ENCODE data around the gene SAMD11.

SAMD11 gene

DNA sequence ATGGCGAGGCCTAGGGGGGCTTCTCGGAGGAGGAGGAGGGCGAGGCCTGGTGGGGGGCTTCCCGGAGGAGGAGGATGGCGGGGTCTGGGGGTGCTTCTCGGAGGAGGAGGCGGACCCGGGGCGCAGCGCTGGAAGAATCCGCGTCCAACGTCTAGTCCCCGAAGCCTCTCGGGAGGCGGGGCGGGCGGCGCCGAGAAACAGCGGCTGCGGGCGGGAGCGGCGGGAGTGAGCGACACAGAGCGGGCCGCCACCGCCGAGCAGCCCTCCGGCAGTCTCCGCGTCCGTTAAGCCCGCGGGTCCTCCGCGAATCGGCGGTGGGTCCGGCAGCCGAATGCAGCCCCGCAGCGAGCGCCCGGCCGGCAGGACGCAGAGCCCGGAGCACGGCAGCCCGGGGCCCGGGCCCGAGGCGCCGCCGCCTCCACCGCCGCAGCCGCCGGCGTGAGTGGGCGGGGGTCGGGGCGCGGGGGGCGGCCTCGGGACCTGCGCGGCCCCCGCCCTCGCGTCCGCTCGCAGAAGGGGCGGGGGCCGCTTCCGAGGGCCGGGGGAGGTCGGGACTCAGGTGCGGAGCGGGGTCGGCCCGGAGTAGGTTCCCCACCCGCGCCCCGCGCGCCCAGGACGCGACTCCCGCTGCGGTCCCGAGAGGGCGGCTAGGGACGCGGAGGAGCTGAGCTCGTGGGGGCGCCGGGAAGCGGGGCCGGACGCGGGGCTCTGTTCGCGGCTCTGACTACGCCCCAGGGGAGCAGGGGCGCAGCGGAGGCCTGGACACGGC, 36.8 kb downstream of the SAMD11 start, which contains the start of gene KLHL17:
Gene KLHL17, plus strand, starts transcription at position 222 of the 769 bp plus-strand sequence. Its CDS starts 110 bp downstream, at position 332.
- peak within 1 kb of the TSS; percentile 49 to 75 for H3K27ac ChIP-seq

DNA sequence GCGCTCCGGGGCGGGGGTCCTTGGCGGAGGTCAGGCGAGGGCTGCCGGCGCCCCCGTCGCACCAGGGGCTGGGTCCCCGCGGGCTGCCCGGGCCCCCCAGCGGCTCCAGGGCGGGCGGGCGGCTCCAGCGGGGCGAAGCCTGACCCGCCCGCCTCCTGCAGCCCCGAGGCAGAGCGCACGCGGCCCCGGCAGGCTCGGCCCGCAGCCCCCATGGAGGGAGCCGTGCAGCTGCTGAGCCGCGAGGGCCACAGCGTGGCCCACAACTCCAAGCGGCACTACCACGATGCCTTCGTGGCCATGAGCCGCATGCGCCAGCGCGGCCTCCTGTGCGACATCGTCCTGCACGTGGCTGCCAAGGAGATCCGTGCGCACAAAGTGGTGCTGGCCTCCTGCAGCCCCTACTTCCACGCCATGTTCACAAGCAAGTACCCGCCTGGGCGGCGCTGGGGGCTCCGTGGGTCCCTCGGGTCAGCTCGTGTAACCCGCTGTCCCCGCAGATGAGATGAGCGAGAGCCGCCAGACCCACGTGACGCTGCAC, 37.5 kb downstream of the SAMD11 start:
- Histone ChIP-seq H3K4me1 (peaks cover 0 to 51% (median 35%) of the 10 kb centered on the region in 4 donors), H3K4me3 (peak overlapping the region; percentile 98 to 100), H3K27me3 (no peaks in the 10 kb centered on the region), H3K9me3 (no peaks in the 10 kb centered on the region), H3K36me3 (peaks cover under 1 to 34% (median 14%) of the 10 kb centered on the region in 3 donors), H3K27ac (peak overlapping the region in 1 of 2 donors; percentile 75)
- TF ChIP-seq, protein P1, sequence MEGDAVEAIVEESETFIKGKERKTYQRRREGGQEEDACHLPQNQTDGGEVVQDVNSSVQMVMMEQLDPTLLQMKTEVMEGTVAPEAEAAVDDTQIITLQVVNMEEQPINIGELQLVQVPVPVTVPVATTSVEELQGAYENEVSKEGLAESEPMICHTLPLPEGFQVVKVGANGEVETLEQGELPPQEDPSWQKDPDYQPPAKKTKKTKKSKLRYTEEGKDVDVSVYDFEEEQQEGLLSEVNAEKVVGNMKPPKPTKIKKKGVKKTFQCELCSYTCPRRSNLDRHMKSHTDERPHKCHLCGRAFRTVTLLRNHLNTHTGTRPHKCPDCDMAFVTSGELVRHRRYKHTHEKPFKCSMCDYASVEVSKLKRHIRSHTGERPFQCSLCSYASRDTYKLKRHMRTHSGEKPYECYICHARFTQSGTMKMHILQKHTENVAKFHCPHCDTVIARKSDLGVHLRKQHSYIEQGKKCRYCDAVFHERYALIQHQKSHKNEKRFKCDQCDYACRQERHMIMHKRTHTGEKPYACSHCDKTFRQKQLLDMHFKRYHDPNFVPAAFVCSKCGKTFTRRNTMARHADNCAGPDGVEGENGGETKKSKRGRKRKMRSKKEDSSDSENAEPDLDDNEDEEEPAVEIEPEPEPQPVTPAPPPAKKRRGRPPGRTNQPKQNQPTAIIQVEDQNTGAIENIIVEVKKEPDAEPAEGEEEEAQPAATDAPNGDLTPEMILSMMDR (IDR thresholded peaks at IDR 0.05) = no peak
- no peak for DNase-seq
- intact Hi-C loops (cut with DNase I; ENCODE audit: low total_unique reads) = loop anchor here (5.0 kb wide), 1 partner anchor 54 kb away; no protein-coding TSS in a partner anchor

More for the DNA sequence above, 36.8 kb downstream of the SAMD11 start, which contains the start of gene KLHL17:
- Histone ChIP-seq H3K9me3 (no peaks in the 10 kb centered on the region), H3K4me3 (peak within 1 kb of the TSS; percentile 98 to 100), H3K4me1 (peaks cover 0 to 45% (median 31%) of the 10 kb centered on the region in 4 donors), H3K36me3 (peaks cover 7 to 40% (median 21%) of the 10 kb centered on the region in 3 donors), H3K27me3 (no peaks in the 10 kb centered on the region)
- TF ChIP-seq, protein P1 (IDR thresholded peaks at IDR 0.05) = no peak
- intact Hi-C loops (cut with DNase I; ENCODE audit: low total_unique reads) = loop anchor here (5.0 kb wide), 1 partner anchor 53 kb away; no protein-coding TSS in a partner anchor
- peak; percentile 65 to 83 for DNase-seq

DNA sequence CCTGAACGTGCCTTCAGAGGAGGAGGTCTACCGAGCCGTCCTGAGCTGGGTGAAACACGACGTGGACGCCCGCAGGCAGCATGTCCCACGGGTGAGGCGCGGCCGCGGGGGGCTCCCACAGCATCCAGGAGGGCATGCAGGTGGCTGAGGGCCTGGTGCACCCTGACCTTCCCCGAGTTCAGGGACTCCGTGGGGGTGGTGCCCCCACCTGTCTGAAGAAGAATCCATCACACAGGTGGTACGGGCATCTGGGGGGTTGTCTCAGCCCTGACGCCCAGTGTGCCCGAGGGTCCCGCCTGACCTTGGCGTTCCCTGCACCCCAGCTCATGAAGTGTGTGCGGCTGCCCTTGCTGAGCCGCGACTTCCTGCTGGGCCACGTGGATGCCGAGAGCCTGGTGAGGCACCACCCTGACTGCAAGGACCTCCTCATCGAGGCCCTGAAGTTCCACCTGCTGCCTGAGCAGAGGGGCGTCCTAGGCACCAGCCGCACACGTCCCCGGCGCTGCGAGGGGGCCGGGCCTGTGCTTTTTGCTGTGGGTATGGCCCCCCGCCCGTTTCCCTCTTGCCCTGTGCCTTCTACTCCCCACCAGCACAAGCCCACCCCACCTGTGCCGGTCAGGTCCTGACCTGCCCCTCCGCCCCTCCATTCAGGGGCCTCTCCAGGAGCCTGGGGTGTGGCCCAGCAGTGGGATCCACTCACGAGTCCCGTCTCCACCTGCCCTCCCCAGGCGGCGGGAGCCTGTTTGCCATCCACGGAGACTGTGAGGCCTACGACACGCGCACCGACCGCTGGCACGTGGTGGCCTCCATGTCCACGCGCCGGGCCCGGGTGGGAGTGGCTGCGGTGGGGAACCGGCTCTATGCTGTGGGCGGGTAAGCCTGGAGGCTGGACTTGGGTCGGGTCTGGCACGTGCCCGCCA, 38.9 kb downstream of the SAMD11 start:
- H3K4me1 ChIP-seq = peaks cover 0 to 58% (median 41%) of the 10 kb centered on the region in 4 donors
- no peak for DNase-seq
- H3K27ac ChIP-seq = no peak overlapping the region
- TF ChIP-seq, protein P1 (IDR thresholded peaks at IDR 0.05) = no peak
- peaks cover 0 to 22% (median 5%) of the 10 kb centered on the region in 3 donors for H3K36me3 ChIP-seq
- H3K9me3 ChIP-seq = no peaks in the 10 kb centered on the region
- intact Hi-C loops (cut with DNase I; ENCODE audit: low total_unique reads) = loop anchor here (5.0 kb wide), 1 partner anchor 55 kb away; no protein-coding TSS in a partner anchor
- H3K27me3 ChIP-seq = peaks cover 0 to 5% of the 10 kb centered on the region in 2 donors
- no peak overlapping the region for H3K4me3 ChIP-seq

DNA sequence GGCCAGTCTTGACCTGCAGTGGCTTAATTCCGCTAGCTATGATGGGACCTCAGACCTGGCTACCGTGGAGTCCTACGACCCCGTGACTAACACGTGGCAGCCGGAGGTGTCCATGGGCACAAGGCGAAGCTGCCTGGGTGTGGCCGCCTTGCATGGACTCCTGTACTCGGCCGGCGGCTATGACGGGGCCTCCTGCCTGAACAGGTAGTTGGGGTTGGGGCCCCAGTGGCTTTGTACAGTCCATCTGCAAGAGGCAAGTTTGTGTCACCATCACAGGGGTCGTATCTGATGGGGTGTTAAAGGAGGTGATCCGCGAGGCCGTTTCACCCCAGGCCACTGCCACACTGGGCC, 39.6 kb downstream of the SAMD11 start:
- TF ChIP-seq, protein P1 (IDR thresholded peaks at IDR 0.05) = no peak

More for the DNA sequence above, 39.6 kb downstream of the SAMD11 start:
- Histone ChIP-seq H3K36me3 (peaks cover 0 to 22% (median 5%) of the 10 kb centered on the region in 3 donors), H3K4me3 (no peak overlapping the region), H3K27ac (no peak overlapping the region), H3K27me3 (peaks cover 0 to 11% of the 10 kb centered on the region in 2 donors), H3K9me3 (no peaks in the 10 kb centered on the region), H3K4me1 (peaks cover 0 to 56% (median 36%) of the 10 kb centered on the region in 4 donors)
- intact Hi-C loops (cut with DNase I; ENCODE audit: low total_unique reads) = loop anchor here (5.0 kb wide), 1 partner anchor 56 kb away; no protein-coding TSS in a partner anchor
- DNase-seq = no peak
